ENCODE measurements around the gene KLF9. TPM values are rescaled to one million over a fixed set of nuclear protein-coding genes. Genes with fewer than 3 reads are reported as not detected.
A peak's percentile ranks its signal among the peaks of the same experiment; 100 is the strongest.

Gene KLF9
- total RNA-seq, 1 experiment from 2014 or later: 0.26 TPM

DNA sequence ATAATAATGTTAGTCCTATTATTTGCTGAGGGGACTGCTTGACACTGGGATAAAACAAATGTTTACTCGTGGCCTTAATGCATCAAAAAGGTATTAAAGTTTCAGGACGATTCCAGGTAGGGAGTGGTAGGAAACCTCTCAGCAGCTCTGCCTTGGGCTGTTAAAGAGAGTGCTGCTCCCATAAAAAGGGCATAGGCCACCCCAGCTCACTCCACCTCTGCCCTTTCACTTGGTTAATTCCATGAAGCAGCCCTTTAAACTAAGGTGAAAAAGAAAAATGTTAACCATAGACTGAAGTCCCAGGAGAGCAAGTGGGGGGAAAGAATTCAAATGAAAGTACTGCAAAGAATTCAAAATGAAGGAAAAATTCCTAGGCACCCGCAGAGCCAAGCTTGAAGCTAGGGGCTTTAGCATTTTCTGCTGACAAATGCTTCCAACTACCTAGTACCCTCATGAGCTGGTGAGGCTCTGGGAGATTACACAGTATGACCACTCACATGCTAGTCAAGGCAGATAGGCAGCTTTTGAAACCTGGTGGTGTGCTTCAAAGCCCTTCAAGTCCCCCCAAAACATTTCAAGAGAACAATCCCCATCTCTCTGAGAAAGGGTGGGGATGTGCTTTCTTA, 8.5 kb downstream of the KLF9 start:
- Histone ChIP-seq H3K14ac (ENCODE audit: insufficient read depth, low read length) (no peak overlapping the region), H4K5ac (ENCODE audit: insufficient read length, low read depth, low read length) (no peak overlapping the region), H3K23ac (ENCODE audit: insufficient read length, low read depth, low read length) (no peak overlapping the region), H3K56ac (ENCODE audit: insufficient read length, low read depth, low read length) (no peak overlapping the region), H3K79me2 (ENCODE audit: insufficient read depth, low read length) (no peaks in the 10 kb centered on the region), H3K27me3 (ENCODE audit: insufficient read depth, low read length) (no peaks in the 10 kb centered on the region), H2BK5ac (ENCODE audit: insufficient read length, low read length) (no peak overlapping the region), H2AFZ (ENCODE audit: low read length) (no peak overlapping the region), H3T11ph (ENCODE audit: low read length) (no peak overlapping the region), H3K9me3 (ENCODE audit: control insufficient read depth, low read depth, low read length) (no peaks in the 10 kb centered on the region), H2AK5ac (ENCODE audit: insufficient read length, low read length) (no peak overlapping the region), H2BK120ac (ENCODE audit: low read depth, low read length, poor library complexity, severe bottlenecking) (no peak overlapping the region), H4K20me1 (ENCODE audit: control insufficient read depth, insufficient read depth, insufficient read length) (no peaks in the 10 kb centered on the region), H4K91ac (ENCODE audit: insufficient read length, low read depth, low read length) (no peak overlapping the region), H3K4ac (ENCODE audit: low read depth, low read length) (no peak overlapping the region), H3K23me2 (ENCODE audit: insufficient read length, low read depth, low read length, poor library complexity, severe bottlenecking) (no peaks in the 10 kb centered on the region), H4K8ac (replicated peaks; ENCODE audit: insufficient read length, low read depth, low read length) (no peak overlapping the region), H3K18ac (ENCODE audit: insufficient read length, low read depth, low read length) (no peak overlapping the region), H2BK15ac (ENCODE audit: low read depth, low read length) (no peak overlapping the region), H3K27ac (ENCODE audit: insufficient read length, low read depth, low read length) (no peak overlapping the region), H3K4me1 (ENCODE audit: insufficient read depth, low read length) (peaks cover 7% of the 10 kb centered on the region), H3K79me1 (ENCODE audit: insufficient read depth, low read depth, low read length, poor library complexity, severe bottlenecking) (no peaks in the 10 kb centered on the region), H2BK12ac (ENCODE audit: insufficient read length, low read depth, low read length) (peak overlapping the region; percentile 79), H3K4me2 (ENCODE audit: insufficient read depth, insufficient read length, low read length) (no peak overlapping the region), H3K9ac (ENCODE audit: extremely low read depth, insufficient read length, low read length) (no peak overlapping the region), H2BK20ac (ENCODE audit: low read depth, low read length, poor library complexity, severe bottlenecking) (no peak overlapping the region)
- peaks cover 14% of the 10 kb centered on the region for H3K27me3 Mint-ChIP-seq (ENCODE audit: low read depth)
- H3K36me3 Mint-ChIP-seq (ENCODE audit: insufficient read depth in 1 of 3, low read depth in 3 of 3): no peaks in the 10 kb centered on the region
- DNase-seq: no peak
- TF ChIP-seq CTCF (conservative IDR thresholded peaks at IDR 0.05): no peak
- WGBS (ENCODE audit: extremely low coverage, insufficient read length, low lambda C conversion rate): no CpG with 5 or more reads among the region's 3 CpGs
- no peak overlapping the region for H3K4me3 Mint-ChIP-seq
- H3K27ac Mint-ChIP-seq: peak overlapping the region in 2 of 3 experiments; percentile 36 to 40; a peak in 4 of 7 replicates
- H3K9me3 Mint-ChIP-seq: no peaks in the 10 kb centered on the region
- peaks cover 20% of the 10 kb centered on the region in 2 experiments for H3K4me1 Mint-ChIP-seq

Measured in H9 (cell line).